Measurements from ENCODE around the gene IL12RB2.

DNA sequence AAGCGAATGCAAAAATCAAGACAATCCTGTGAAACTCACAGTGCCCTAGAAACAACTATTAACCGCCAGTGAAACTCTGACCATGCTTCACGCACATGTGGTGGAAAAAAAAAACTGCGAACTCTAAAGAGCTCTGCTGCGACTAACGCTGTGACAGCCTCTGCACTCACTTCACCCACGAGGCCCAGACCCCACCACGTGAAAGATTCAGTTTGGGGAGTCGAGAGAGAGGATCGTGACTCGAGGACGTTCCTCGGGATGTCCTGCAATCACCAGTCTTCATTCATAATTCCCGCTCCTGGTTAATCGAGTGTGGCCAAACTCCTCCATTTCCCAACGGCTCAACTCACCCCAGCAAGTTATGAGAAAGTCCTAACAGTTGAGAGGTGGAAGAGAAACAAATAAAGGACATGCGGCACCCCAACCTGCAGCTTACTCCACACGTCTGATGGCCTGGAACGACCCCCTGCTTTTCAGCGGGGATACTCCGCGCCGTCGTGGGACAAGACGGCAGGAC, 121.4 kb downstream of the IL12RB2 start:
- TF ChIP-seq CTCF (IDR thresholded peaks at IDR 0.05) (no peak), ZFX (IDR thresholded peaks at IDR 0.05; ENCODE audit: borderline replicate concordance) (no peak)
